Keratinocyte (primary cell): ENCODE measurements around the gene RNF121. TPM values are rescaled to one million over a fixed set of nuclear protein-coding genes. Genes with fewer than 3 reads are reported as not detected.
A peak's percentile ranks its signal among the peaks of the same experiment; 100 is the strongest.

Experiments used
- DNase-seq: peaks from one replicate; pipeline ENCODE4 v3.0.0-alpha.2; 2011; ENCODE audit warnings: low read depth, missing footprints, low spot score
- FAIRE-seq: peaks from 2 replicates; lab custom pipeline; 2011; peaks lifted over from hg19 to GRCh38; lab: Jason Lieb, UNC
- H2AFZ ChIP-seq: 2 replicates; pipeline ENCODE4 v1.6.0; 2012; ENCODE audit warnings: low read length, control low read depth, inconsistent platforms; ENCODE audit not compliant: control insufficient read depth
- H3K27ac ChIP-seq: 2 replicates; pipeline ENCODE4 v1.5.1; 2011; ENCODE audit warnings: low read length; ENCODE audit not compliant: control insufficient read depth, insufficient read depth
- H3K27me3 ChIP-seq: 3 replicates; pipeline ENCODE4 v1.6.0; 2011; ENCODE audit warnings: low read length; ENCODE audit not compliant: control insufficient read depth, insufficient read depth; ENCODE audit errors: extremely low read depth
- H3K36me3 ChIP-seq, 2 experiments: 2 replicates in 1 of 2; 3 replicates in 1 of 2; pipeline ENCODE4 v1.5.1; 2011; ENCODE audit warnings: low read length in 2 of 2, mild to moderate bottlenecking in 1 of 2; ENCODE audit not compliant: control insufficient read depth in 2 of 2, insufficient read depth in 2 of 2; ENCODE audit errors: extremely low read depth in 1 of 2
- H3K4me1 ChIP-seq: 3 replicates; pipeline ENCODE4 v1.5.1; 2011; ENCODE audit warnings: low read length; ENCODE audit not compliant: control insufficient read depth, insufficient read depth; ENCODE audit errors: extremely low read depth
- H3K4me2 ChIP-seq: 3 replicates; pipeline ENCODE4 v1.6.0; 2011; ENCODE audit warnings: low read depth, low read length; ENCODE audit not compliant: control insufficient read depth, insufficient read depth; ENCODE audit errors: extremely low read depth
- H3K4me3 ChIP-seq, 3 experiments: fragments of 200-600 bp in 1 of 3; sonication (generic) in 1 of 3; 2 replicates in 2 of 3; 3 replicates in 1 of 3; pipeline ENCODE4 v1.5.1; 2011 to 2016; ENCODE audit warnings: low read length in 3 of 3, mild to moderate bottlenecking in 3 of 3, control low read depth in 2 of 3, inconsistent platforms in 1 of 3, low read depth in 1 of 3, mixed read lengths in 1 of 3, mixed run types in 1 of 3, moderate library complexity in 1 of 3; ENCODE audit not compliant: control insufficient read depth in 2 of 3, insufficient read depth in 2 of 3; ENCODE audit errors: extremely low read depth in 1 of 3
- H3K79me2 ChIP-seq: 2 replicates; pipeline ENCODE4 v1.6.0; 2012; ENCODE audit warnings: low read length; ENCODE audit not compliant: control insufficient read depth, insufficient read depth
- H3K9ac ChIP-seq: 3 replicates; pipeline ENCODE4 v1.6.0; 2011; ENCODE audit warnings: low read length; ENCODE audit not compliant: control insufficient read depth, insufficient read depth; ENCODE audit errors: extremely low read depth
- H3K9me1 ChIP-seq: 3 replicates; pipeline ENCODE4 v1.6.0; 2011; ENCODE audit warnings: low read length; ENCODE audit not compliant: control insufficient read depth, insufficient read depth; ENCODE audit errors: extremely low read depth
- H3K9me3 ChIP-seq: 2 replicates; pipeline ENCODE4 v1.5.1; 2012; ENCODE audit warnings: low read depth, low read length; ENCODE audit not compliant: control insufficient read depth
- H4K20me1 ChIP-seq: 3 replicates; pipeline ENCODE4 v1.6.0; 2011; ENCODE audit warnings: low read length; ENCODE audit not compliant: control insufficient read depth, insufficient read depth; ENCODE audit errors: extremely low read depth
- CTCF ChIP-seq, 3 experiments: IDR thresholded peaks in 1 of 3; conservative IDR thresholded peaks in 1 of 3; optimal IDR thresholded peaks in 1 of 3; 2 replicates in 2 of 3; 3 replicates in 1 of 3; pipeline versions ENCODE3 to v1.5.1; 2011; ENCODE audit warnings: low read length in 3 of 3, mild to moderate bottlenecking in 3 of 3, moderate library complexity in 2 of 3, control low read depth in 1 of 3, inconsistent platforms in 1 of 3; ENCODE audit not compliant: insufficient read depth in 2 of 3; ENCODE audit errors: extremely low read depth in 1 of 3
- EZH2 ChIP-seq: IDR thresholded peaks from one replicate; pipeline ENCODE4 v1.6.1; 2012; ENCODE audit warnings: inconsistent platforms, mild to moderate bottlenecking, low read length, moderate library complexity
- dilution Hi-C: fragments of 300-500 bp; cut with MboI; formaldehyde crosslinking; loops from one replicate; pipeline ENCODE4 v1.7.0; 2020; ENCODE audit warnings: low sequenced_read_pairs; ENCODE audit not compliant: extremely low pct_ligation_motif_present
- polyA plus RNA-seq, 5 experiments: library from polyadenylated mRNA; depleted of rRNA in 3 of 5; stranded (reverse) in 3 of 5; stranded (forward) in 1 of 5; unstranded in 1 of 5; fragments of >200 nt; gene quantifications; 1 replicate in 1 of 5; 2 replicates in 3 of 5; 3 replicates in 1 of 5; pipeline versions ENCODE4 v1.2.1 to v1.2.3, GENCODE V29; 2011 to 2012; ENCODE audit warnings: missing spikeins in 2 of 5, low read depth in 1 of 5, low replicate concordance in 1 of 5

RNF121 gene
- polyA plus RNA-seq, 1 donor (not counting 4 experiments of a cell fraction or from before 2014, with no cell fraction given), result 46.4 TPM

- dilution Hi-C loops, result no loop called here
- Histone ChIP-seq H3K9me1 (no peaks in the 10 kb centered on the region), H3K9ac (no peak overlapping the region), H2AFZ (no peak overlapping the region), H3K27me3 (no peaks in the 10 kb centered on the region), H3K36me3 (peaks cover 46 to 58% of the 10 kb centered on the region in 2 experiments), H3K4me1 (peaks cover 19% of the 10 kb centered on the region), H3K4me2 (peak overlapping the region; percentile 40), H3K4me3 (no peak overlapping the region), H3K9me3 (no peaks in the 10 kb centered on the region), H4K20me1 (peaks cover 5% of the 10 kb centered on the region), H3K79me2 (peaks cover 8% of the 10 kb centered on the region), H3K27ac (no peak overlapping the region)
- TF ChIP-seq CTCF (optimal IDR thresholded peaks at IDR 0.05 in 1 of 3, IDR thresholded peaks at IDR 0.05 in 1 of 3, conservative IDR thresholded peaks at IDR 0.05 in 1 of 3; ENCODE audit: extremely low read depth in 1 of 3, insufficient read depth in 2 of 3, low read length in 3 of 3), result no peak
- no peak for TF ChIP-seq EZH2
- DNase-seq (no peak), FAIRE-seq (no peak)
These were observed 85.2 kb downstream of the RNF121 start for GRCh38 chr11:72013765-72014711.

- no peak overlapping the region for H3K4me2 ChIP-seq
- dilution Hi-C loops, result no loop called here
- FAIRE-seq (no peak), DNase-seq (no peak)
- H3K9ac ChIP-seq, result no peak overlapping the region
- peaks cover 8% of the 10 kb centered on the region for H3K79me2 ChIP-seq
- peaks cover 54 to 56% of the 10 kb centered on the region in 2 experiments for H3K36me3 ChIP-seq
- TF ChIP-seq CTCF (optimal IDR thresholded peaks at IDR 0.05 in 1 of 3, IDR thresholded peaks at IDR 0.05 in 1 of 3, conservative IDR thresholded peaks at IDR 0.05 in 1 of 3; ENCODE audit: extremely low read depth in 1 of 3, insufficient read depth in 2 of 3, low read length in 3 of 3), result no peak
- no peak overlapping the region for H3K4me3 ChIP-seq
- H3K27ac ChIP-seq, result no peak overlapping the region
- H3K9me1 ChIP-seq, result no peaks in the 10 kb centered on the region
- peaks cover 19% of the 10 kb centered on the region for H3K4me1 ChIP-seq
- peaks cover 5% of the 10 kb centered on the region for H4K20me1 ChIP-seq
- H3K27me3 ChIP-seq, result no peaks in the 10 kb centered on the region
- no peak overlapping the region for H2AFZ ChIP-seq
- no peaks in the 10 kb centered on the region for H3K9me3 ChIP-seq
These were observed 86.0 kb downstream of the RNF121 start for GRCh38 chr11:72014761-72015320.
